T-helper 9 cell (primary cell): ENCODE results near the gene OR11A1.
"Not testable (repeated sequence)": the region's sequence is repeated elsewhere in the genome, so short reads cannot be mapped to it uniquely, and the experiment has no call there.

Experiments
- DNase-seq: peaks from one replicate; pipeline ENCODE4 v3.0.0-alpha.2; 2020

OR11A1 gene

GRCh38 chr6:29478740-29479139 is 21.9 kb upstream of the OR11A1 start:
- DNase-seq, result no peak

- no peak for DNase-seq
These were observed 21.1 kb upstream of the OR11A1 start for GRCh38 chr6:29477923-29478450.

DNA sequence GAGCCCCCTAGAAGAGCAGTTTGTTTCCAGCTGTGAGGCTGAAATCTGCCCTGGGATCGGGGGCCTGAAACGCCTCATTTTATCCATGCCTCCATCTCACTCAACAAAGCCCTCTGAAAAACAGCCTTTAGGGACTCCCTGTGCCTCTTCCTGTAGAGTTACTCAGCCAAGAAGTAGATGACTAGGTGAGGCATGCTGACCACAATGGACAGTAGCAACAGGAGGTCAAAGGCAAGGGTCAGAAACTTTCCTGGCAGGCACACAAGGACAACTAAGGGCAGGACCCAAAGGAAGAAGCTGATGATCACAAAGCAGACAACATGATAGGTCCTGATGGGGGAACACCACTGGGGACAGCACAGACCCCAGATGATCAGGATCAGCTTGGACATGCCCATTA is 18.1 kb upstream of the OR11A1 start:
- DNase-seq, result no peak

- no peak for DNase-seq
These were observed 9.4 kb upstream of the OR11A1 start for GRCh38 chr6:29466241-29466640.

GRCh38 chr6:29465801-29466200 is 8.9 kb upstream of the OR11A1 start:
- no peak for DNase-seq

GRCh38 chr6:29465279-29465678 is 8.4 kb upstream of the OR11A1 start:
- DNase-seq, result no peak

- no peak for DNase-seq
These were observed 5.2 kb upstream of the OR11A1 start for GRCh38 chr6:29462022-29462421.

DNA sequence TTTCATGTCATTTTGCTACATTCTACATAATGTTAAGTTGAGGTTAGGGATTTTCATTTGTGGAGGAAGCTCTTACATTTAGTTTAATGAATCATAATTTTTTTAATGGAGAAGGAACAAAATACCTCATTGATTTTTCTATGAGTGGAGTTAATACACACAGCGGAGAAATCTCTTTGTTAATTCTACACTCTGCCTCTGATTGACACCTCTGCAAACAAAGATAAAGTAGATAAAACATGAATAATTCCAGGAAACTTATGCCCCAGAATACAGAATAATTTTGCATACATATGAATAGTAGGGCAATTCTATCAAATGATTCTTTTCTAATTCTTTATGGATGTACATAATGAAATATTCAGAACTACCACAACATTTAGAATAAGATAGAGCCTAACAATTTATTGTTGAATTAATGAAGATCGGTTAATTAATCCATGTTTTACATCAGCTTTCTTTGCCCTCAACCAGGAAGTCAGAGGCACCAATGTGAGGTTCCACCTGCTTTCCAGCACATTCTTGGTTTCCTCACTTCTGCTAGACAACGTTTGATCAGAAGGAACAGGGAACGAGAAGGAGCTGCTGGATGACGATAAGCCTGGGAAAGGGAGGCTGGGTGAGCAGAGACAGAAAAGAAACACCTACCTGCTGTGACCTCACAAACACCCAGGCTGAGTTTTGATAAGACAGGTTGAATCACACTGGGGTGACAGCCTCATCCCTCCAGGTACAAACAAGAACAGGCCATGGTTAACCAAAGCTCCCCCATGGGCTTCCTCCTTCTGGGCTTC is 4.3 kb upstream of the OR11A1 start:
- DNase-seq, result no peak

- DNase-seq, result no peak
These were observed 5.2 kb downstream of the OR11A1 start for GRCh38 chr6:29451471-29452193.

DNA sequence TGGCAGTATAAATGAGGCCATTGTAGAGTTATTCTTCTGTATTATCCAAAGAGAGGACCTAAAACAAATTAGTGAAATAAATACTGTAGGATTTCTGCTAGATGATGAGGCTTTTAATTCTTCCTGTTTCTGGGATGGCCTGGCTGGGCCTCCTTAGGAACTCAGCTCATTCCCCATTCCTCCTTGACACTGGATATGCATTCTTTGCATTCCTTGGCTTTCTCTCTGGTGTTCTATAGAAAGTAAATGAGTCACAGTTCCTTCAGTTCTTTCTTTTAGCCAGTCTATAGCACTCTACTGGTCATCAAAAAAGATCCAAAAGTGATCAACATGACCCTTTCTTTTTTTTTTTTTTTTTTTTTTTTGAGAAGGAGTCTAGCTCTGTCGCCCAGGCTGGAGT is 9.2 kb downstream of the OR11A1 start:
- DNase-seq, result no peak

DNA sequence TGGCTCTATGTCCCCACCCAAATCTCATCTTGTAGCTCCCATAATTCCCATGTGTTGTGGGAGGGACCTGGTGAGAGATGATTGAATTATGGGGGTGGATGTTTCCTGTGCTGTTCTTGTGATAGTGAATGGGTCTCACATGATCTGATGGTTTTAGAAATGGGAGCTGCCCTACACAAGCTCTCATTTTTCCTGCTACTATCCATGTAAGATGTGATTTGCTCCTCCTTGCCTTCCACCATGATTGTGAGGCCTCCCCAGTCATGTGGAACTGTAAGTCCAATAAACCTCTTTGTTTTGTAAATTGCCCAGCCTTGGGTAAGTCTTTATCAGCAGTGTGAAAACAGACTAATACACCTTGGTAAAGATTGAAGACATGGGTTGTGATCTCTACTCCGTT is 12.8 kb downstream of the OR11A1 start:
- not testable (repeated sequence) for DNase-seq

DNA sequence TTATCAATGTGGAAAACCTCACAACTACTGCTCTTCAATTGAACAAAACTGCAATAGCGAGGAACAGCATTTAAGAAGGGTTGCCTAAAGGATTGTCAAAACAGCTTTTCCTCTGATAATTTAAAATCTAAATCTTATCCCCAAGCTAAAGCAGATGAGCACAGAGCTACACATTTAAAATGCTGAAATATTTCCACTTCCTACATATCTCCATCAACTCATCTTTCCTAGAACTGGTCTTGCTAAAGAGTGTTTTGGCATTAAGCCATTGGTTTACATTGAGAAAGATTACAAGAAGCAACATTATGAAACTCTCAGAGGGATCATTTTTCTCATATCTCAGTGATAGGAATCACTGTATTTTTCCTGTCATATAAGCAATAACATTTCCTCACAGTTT is 14.2 kb downstream of the OR11A1 start:
- DNase-seq, result no peak

GRCh38 chr6:29439006-29439405 is 17.9 kb downstream of the OR11A1 start, which contains the start of gene OR10C1:
Gene OR10C1 (plus strand): TSS chr6:29439306. CDS start chr6:29440016, 710 bp downstream.
- DNase-seq, result no peak

GRCh38 chr6:29436730-29437129 is 20.1 kb downstream of the OR11A1 start:
- DNase-seq, result not testable (repeated sequence)

DNA sequence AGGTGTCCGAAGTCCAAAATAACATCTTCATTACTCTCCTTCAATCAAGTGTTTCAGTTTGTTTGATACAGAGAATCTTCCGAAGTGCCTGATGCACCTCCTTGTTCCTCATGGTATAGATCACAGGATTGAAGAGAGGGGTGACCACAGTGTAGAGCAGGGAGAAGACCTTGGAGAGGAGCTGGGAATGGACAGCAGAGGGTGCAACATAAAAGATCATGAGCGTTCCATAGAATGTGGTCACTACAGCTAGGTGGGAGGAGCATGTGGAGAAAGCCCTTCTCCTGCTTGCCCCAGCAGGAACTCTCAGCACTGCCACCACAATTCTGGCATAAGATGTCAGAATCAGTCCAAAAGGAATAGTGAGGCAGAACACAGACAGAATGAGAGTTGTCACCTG is 30.2 kb downstream of the OR11A1 start:
- DNase-seq, result no peak

DNA sequence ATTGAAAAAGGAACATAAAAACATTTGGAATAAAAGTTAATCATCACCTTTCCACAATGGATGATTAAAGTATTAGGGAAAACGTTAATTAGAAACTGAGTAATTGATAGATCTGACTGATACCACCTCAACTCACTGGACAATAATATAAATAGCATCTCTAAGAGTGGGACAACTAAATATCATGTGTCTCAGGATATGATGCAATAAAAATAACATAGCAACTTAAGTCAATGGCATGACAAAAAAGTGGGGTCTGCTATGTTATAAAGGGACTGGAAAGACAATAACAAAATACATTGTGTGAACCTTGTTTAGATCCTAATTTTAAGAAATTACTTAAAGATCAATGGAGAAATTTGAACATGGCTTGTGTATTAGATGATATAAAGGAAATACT is 31.8 kb downstream of the OR11A1 start:
- no peak for DNase-seq

- no peak for DNase-seq
These were observed 32.3 kb downstream of the OR11A1 start for GRCh38 chr6:29424575-29424974.

DNA sequence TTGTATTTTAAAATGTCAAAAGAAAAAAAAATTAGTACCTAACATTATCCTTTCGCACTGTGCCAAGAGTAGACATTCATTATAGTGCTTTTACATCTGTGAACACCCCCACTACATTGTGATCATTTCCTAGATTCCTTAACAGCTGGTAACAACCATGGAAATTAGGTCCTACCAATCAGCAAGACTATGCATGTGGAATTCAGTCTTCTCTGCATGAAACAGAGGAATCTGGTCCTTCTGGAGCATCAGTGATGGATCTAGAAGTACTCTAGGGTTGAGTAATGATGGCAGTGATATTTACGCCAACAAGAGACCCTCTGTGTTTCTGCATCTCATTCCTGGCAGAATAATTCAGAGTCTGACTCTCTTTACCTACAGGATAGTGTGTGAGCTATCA is 32.7 kb downstream of the OR11A1 start:
- no peak for DNase-seq

GRCh38 chr6:29419516-29419915 is 37.4 kb downstream of the OR11A1 start:
- DNase-seq, result no peak

DNA sequence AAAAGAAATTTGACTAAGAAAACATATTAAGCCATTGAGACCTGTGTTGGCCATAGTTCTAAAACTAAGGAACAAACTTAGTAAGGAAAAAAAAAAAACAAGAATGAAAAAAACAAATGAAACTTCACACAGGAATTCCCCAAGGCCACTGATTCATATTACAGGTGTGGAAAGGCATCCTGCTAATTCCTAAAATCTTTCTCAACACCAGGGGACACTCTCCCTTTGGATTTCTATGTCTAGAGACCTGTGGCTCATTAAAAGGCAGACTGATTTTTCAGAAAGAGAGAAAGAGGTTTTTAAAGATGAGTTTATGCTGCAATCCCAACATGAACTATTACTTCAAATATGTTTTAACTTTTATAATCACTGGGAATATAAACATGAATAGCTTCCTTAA is 42.3 kb downstream of the OR11A1 start, which contains the start of gene OR12D1:
Gene OR12D1, plus strand, starts transcription at position 341 of the 400 bp plus-strand sequence.
- DNase-seq, result no peak

DNA sequence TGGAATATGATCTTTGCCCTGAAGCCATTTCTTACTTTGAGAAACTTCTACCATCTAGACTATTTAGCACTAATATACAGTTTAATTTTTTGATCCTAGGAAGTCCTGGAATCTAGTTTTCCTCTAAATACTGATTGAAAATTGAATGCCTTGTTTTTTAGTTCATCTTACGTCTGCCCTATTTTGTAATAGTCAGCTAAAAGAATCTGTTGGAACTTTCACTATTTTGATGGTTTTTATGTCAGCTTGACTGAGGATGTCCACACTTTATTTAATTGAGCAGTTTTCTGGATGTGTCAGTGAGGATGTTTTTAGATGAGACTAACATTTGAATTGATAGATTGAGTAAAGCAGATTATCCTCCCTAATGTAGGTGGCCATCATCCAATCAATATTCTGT is 53.1 kb downstream of the OR11A1 start:
- no peak for DNase-seq

DNA sequence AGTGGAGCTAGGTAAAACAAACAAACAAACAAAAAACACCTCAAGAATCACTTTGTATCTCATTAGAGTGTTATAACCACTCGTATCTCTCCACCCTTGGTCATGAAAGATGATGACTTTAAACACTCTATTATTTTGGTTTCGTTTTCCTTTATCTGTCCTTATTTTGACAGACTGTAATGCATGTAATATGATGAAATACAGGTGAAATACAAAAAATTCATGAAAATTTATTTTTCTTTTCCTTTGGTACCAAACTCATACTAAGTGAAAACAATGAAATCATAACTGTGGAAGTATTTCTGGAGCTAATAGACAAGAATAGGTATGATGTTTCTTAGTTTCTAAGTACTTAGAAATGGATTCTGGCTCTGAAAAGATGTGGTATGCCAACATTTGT is 57.3 kb downstream of the OR11A1 start:
- no peak for DNase-seq

DNA sequence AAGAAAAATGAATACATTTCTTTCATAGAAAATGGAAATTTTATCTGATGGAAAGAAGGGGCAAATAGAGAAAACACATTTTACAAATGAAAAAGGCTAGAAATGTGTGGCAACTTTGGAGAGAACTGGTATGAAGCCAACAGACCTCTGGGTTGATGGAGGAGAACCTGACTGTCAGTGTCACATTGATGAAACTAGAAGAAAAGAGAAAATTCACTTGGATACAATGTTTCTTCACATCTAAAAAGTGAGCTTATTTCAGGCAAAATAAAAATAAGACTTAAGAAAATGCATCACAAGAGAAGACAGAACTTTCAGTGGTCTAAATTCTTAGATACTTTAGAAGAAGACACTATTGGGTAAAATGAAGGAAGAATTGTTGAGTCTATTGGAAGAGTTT is 61.5 kb downstream of the OR11A1 start, which contains the start of gene OR12D2:
Gene OR12D2, plus strand, starts transcription at position 301 of the 400 bp plus-strand sequence. CDS start 1,069 bp downstream, outside the sequence.
- DNase-seq, result no peak

- DNase-seq, result no peak
These were observed 68.3 kb downstream of the OR11A1 start for GRCh38 chr6:29388533-29388932.
